Astrocyte of the spinal cord (primary cell): ENCODE data around the gene MED20.
A peak's percentile ranks its signal among the peaks of the same experiment; 100 is the strongest.

Experiments used
- DNase-seq: peaks from one replicate; pipeline ENCODE4 v3.0.0; 2011; ENCODE audit warnings: low read depth, low spot score
- H3K4me3 ChIP-seq: 2 replicates; pipeline ENCODE4 v1.5.1; 2011; ENCODE audit warnings: low read depth, mild to moderate bottlenecking, low read length, moderate library complexity
- in situ Hi-C: cut with HindIII; loops from 2 replicates; pipeline ENCODE4 v1.10.0; 2017; ENCODE audit warnings: low sequenced_read_pairs
- TF ChIP-seq, protein P1 (sequence below): IDR thresholded peaks from 2 replicates; pipeline ENCODE4 v1.5.1; 2012; ENCODE audit warnings: low read depth, mild to moderate bottlenecking, low read length, inconsistent platforms

The MED20 gene

DNA sequence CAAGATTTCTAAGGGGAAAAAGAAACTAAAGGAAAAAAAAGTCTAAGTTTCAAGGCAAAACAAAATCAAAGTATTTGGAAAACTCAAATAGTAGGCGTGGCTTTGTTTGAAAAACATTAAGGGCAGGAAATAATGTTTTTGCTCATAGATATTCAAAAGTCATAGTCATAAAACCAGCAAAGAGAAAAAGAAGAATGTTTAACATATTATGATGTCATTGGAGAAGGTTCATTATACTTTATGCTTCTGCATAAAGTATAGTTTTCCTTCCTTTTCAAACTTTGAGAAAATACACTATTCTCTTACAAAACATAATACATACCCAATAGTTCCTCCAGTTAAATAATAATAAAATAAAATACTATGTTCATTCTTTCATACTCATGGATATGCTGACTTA is 39.4 kb downstream of the MED20 start:
- in situ Hi-C loops: no loop called here
- no peak overlapping the region for H3K4me3 ChIP-seq
- TF ChIP-seq, protein P1, sequence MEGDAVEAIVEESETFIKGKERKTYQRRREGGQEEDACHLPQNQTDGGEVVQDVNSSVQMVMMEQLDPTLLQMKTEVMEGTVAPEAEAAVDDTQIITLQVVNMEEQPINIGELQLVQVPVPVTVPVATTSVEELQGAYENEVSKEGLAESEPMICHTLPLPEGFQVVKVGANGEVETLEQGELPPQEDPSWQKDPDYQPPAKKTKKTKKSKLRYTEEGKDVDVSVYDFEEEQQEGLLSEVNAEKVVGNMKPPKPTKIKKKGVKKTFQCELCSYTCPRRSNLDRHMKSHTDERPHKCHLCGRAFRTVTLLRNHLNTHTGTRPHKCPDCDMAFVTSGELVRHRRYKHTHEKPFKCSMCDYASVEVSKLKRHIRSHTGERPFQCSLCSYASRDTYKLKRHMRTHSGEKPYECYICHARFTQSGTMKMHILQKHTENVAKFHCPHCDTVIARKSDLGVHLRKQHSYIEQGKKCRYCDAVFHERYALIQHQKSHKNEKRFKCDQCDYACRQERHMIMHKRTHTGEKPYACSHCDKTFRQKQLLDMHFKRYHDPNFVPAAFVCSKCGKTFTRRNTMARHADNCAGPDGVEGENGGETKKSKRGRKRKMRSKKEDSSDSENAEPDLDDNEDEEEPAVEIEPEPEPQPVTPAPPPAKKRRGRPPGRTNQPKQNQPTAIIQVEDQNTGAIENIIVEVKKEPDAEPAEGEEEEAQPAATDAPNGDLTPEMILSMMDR: no peak
- DNase-seq: no peak

DNA sequence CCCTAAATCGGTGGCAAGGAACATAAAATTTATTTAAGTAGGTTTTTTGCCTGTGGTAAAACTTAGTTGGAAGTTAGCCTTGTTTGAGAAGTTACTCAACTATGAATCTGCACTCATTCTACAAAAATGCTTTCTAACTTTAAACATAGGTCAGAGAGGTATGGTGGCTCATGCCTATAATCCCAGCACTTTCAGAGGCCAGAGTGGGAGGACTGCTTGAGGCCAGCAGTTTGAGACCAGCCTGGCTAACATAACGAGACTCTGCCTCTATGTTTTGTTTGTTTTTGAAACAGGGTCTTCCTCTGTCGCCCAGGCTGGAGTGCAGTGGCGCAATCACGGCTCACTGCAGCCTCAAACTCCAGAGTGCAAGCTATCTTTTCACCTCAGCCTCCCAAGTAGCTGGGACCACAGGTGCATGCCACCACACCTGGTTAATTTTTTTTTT is 42.0 kb downstream of the MED20 start:
- TF ChIP-seq, protein P1: no peak
- in situ Hi-C loops: no loop called here
- H3K4me3 ChIP-seq: no peak overlapping the region
- DNase-seq: peak; percentile 51

DNA sequence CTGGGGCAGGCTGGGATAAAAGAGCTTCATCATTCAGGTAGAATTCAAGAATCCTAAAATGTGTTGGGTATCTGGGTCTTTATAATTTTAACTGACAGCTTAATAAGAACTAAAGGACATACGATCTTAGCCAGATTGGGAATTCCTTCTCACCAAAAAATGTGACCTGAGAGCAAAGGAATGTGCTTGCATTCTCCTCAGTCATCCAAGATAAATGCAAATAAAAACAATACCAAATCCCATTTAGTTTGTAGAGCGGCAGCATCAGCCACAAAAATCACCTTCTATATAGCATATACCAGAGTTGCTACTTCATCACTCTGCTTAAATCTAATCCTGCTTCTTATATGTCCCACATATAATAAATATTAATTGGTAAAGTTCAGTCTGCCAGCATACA is 42.7 kb downstream of the MED20 start:
- peak; percentile 61 for DNase-seq
- TF ChIP-seq, protein P1: no peak
- no peak overlapping the region for H3K4me3 ChIP-seq
- in situ Hi-C loops: no loop called here

DNA sequence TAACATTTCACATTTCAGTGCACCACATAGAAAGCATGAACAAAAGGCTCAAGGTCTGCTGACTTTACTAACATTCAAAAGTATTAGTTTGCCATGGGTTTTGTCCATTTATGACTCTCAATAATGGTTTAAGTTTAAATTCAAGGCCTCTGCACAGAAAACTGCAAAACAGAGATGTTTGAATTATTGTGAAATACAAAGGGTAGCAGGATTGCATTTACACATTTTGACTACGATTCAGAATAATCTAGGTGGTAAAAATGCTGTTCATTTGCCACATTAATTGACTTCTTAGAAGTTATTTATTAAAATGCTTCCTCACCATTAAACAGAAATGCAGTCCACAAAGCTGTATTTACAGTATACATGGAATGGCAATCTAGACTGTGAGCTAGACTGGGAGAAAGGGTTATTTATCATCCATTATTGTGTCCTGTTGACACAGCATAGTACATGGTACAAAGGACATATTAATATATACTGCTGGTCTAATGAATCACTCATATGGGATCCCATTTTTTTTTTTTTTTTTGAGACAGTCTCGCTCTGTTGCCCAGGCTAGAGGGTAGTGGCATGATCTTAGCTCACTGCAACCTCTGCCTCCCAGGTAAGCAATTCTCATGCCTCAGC is 43.8 kb downstream of the MED20 start:
- DNase-seq: no peak
- in situ Hi-C loops: no loop called here
- H3K4me3 ChIP-seq: no peak overlapping the region
- TF ChIP-seq, protein P1: no peak

DNA sequence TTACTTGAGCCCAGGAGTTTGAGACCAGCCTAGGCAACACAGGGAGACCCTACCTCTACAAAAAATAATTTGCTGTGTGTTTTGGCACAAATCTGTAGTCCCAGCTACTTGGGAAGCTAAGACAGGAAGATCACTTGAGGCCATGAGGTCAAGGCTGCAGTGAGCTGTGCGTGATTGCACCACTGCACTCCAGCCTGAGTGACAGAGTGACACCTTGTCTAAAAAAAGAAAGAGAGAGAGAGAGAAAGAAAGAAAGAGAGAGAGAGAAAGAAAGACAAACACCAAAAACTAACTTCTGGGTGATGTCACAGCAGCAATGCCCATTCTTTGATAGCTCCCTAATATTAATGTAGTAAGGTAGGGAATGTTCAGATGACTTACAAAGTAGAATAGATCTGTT is 46.2 kb downstream of the MED20 start:
- TF ChIP-seq, protein P1: no peak
- no peak overlapping the region for H3K4me3 ChIP-seq
- in situ Hi-C loops: no loop called here
- no peak for DNase-seq

DNA sequence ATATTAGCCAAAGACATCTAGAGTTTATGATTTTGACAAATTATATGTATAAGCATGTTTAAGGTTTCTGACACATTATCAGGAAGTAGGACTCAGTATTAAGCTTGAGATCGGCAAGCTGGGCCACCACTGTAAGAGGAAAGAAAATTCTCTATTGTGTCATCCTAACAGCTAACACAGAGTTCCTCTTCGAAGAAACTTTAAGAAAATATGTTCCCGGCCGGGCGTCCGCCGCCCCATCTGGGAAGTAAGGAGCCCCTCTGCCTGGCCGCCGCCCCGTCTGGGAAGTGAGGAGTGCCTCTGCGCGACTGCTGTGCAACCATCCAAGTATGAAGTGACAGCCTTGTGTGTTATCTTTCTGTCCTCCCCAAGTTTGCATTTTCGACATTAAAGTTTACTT is 48.8 kb downstream of the MED20 start:
- in situ Hi-C loops: no loop called here
- H3K4me3 ChIP-seq: no peak overlapping the region
- no peak for DNase-seq
- TF ChIP-seq, protein P1: no peak
